Measurements from ENCODE around the gene PFDN6.

DNA sequence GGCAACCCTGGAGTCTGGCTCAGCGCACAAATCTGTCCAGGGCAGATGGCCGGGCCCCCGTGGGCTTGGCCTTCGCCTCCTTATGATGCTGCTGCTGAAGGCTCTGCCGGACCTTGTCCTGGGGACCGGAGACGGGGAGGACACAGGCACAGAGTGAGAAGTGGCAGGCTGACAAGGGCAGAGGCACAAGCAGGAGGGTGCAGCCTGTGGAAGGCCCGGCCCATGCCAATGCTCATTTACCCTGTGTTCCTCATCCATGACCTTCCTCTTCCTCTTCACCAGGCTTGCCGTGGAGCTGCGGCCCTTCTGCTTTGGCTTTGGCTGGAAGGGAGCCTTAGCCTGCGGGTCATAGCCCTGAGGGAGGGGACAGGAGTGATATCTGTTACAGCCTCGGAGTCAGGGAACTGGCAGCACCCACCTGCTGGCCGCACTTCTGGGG lies 10.1 kb upstream of the PFDN6 start:
- TF ChIP-seq, protein P1, sequence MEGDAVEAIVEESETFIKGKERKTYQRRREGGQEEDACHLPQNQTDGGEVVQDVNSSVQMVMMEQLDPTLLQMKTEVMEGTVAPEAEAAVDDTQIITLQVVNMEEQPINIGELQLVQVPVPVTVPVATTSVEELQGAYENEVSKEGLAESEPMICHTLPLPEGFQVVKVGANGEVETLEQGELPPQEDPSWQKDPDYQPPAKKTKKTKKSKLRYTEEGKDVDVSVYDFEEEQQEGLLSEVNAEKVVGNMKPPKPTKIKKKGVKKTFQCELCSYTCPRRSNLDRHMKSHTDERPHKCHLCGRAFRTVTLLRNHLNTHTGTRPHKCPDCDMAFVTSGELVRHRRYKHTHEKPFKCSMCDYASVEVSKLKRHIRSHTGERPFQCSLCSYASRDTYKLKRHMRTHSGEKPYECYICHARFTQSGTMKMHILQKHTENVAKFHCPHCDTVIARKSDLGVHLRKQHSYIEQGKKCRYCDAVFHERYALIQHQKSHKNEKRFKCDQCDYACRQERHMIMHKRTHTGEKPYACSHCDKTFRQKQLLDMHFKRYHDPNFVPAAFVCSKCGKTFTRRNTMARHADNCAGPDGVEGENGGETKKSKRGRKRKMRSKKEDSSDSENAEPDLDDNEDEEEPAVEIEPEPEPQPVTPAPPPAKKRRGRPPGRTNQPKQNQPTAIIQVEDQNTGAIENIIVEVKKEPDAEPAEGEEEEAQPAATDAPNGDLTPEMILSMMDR (IDR thresholded peaks at IDR 0.05): no peak
- TF ChIP-seq POLR2A (IDR thresholded peaks at IDR 0.05): no peak
